ENCODE measurements around the gene MEF2C. TPM values are rescaled to one million over a fixed set of nuclear protein-coding genes. Genes with fewer than 3 reads are reported as not detected.

The MEF2C gene
- total RNA-seq, 1 experiment from 2014 or later = 13.0 TPM

DNA sequence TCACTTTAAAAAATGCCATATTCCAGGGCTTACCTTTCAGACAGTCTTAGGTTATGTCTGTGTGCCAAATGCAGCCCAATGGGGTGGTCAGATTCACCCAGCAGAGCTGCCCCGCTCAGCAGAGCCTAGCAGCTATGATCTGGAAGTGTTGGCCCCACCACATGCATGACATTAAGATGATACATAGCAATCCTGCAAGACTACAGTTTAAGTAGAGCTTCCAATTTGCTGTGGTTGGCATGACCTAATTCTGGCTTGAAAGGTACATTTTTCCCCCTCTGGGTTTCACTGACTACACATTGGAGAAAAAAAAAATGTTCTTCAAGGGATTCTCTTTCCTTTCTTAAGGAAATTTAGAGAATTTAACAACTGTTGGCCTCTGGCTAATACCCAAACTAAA lies 22.5 kb downstream of the MEF2C start (continued):
- TF ChIP-seq, protein P1, sequence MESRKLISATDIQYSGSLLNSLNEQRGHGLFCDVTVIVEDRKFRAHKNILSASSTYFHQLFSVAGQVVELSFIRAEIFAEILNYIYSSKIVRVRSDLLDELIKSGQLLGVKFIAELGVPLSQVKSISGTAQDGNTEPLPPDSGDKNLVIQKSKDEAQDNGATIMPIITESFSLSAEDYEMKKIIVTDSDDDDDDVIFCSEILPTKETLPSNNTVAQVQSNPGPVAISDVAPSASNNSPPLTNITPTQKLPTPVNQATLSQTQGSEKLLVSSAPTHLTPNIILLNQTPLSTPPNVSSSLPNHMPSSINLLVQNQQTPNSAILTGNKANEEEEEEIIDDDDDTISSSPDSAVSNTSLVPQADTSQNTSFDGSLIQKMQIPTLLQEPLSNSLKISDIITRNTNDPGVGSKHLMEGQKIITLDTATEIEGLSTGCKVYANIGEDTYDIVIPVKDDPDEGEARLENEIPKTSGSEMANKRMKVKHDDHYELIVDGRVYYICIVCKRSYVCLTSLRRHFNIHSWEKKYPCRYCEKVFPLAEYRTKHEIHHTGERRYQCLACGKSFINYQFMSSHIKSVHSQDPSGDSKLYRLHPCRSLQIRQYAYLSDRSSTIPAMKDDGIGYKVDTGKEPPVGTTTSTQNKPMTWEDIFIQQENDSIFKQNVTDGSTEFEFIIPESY (IDR thresholded peaks at IDR 0.05; ENCODE audit: extremely low read depth, insufficient replicate concordance, low read length) = no peak
- TF ChIP-seq, protein P2, sequence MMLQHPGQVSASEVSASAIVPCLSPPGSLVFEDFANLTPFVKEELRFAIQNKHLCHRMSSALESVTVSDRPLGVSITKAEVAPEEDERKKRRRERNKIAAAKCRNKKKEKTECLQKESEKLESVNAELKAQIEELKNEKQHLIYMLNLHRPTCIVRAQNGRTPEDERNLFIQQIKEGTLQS (IDR thresholded peaks at IDR 0.05) = no peak
- TF ChIP-seq ELF1 (IDR thresholded peaks at IDR 0.05; ENCODE audit: borderline replicate concordance, low read depth) = no peak
- TF ChIP-seq JUND (IDR thresholded peaks at IDR 0.05) = no peak
- no peak for TF ChIP-seq EZH2phosphoT487 (IDR thresholded peaks at IDR 0.05; ENCODE audit: borderline replicate concordance)

DNA sequence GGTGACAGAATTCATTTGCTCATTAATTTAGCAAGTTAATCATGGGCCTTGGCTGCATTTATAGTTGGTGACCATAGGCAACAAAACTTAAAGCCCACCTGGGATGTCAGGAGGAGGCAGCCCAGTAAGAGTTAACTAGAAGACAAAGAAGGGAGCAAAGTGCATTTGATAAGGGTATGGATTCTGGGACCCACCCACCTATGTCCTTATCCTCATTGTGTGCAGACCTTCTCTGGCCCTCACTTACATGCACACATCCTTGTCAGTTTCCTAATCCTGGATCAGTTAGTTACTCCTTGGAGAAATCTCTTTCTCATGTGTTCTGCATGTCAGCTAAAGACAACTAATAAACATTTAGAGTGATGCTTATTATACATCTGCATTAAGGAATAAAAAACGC lies 24.6 kb downstream of the MEF2C start:
- ATAC-seq = no peak
- TF ChIP-seq EGR1 (IDR thresholded peaks at IDR 0.05; ENCODE audit: low read depth) (no peak), SP1 (IDR thresholded peaks at IDR 0.05; ENCODE audit: low read depth) (no peak), FOSL1 (IDR thresholded peaks at IDR 0.05; ENCODE audit: low read depth) (no peak), POLR2A (IDR thresholded peaks at IDR 0.05; ENCODE audit: borderline replicate concordance, extremely low read depth, insufficient read depth, insufficient read length) (no peak), EZH2phosphoT487 (IDR thresholded peaks at IDR 0.05; ENCODE audit: borderline replicate concordance) (no peak), SIN3A (IDR thresholded peaks at IDR 0.05; ENCODE audit: low read depth) (no peak), POLR2AphosphoS5 (IDR thresholded peaks at IDR 0.05; ENCODE audit: low read depth, low read length) (no peak), CEBPB (IDR thresholded peaks at IDR 0.05; ENCODE audit: low read depth) (no peak), TCF7L2 (IDR thresholded peaks at IDR 0.05; ENCODE audit: borderline replicate concordance, extremely low read depth, insufficient read depth, insufficient read length) (no peak)
- TF ChIP-seq, protein P1 (IDR thresholded peaks at IDR 0.05; ENCODE audit: extremely low read depth, insufficient replicate concordance, low read length) = no peak
- TF ChIP-seq, protein P3, sequence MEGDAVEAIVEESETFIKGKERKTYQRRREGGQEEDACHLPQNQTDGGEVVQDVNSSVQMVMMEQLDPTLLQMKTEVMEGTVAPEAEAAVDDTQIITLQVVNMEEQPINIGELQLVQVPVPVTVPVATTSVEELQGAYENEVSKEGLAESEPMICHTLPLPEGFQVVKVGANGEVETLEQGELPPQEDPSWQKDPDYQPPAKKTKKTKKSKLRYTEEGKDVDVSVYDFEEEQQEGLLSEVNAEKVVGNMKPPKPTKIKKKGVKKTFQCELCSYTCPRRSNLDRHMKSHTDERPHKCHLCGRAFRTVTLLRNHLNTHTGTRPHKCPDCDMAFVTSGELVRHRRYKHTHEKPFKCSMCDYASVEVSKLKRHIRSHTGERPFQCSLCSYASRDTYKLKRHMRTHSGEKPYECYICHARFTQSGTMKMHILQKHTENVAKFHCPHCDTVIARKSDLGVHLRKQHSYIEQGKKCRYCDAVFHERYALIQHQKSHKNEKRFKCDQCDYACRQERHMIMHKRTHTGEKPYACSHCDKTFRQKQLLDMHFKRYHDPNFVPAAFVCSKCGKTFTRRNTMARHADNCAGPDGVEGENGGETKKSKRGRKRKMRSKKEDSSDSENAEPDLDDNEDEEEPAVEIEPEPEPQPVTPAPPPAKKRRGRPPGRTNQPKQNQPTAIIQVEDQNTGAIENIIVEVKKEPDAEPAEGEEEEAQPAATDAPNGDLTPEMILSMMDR (IDR thresholded peaks at IDR 0.05 in 2 of 3, conservative IDR thresholded peaks at IDR 0.05 in 1 of 3; ENCODE audit: borderline replicate concordance in 1 of 3, insufficient read depth in 1 of 3, low read depth in 2 of 3, low read length in 2 of 3) = no peak
- TF ChIP-seq, protein P4, sequence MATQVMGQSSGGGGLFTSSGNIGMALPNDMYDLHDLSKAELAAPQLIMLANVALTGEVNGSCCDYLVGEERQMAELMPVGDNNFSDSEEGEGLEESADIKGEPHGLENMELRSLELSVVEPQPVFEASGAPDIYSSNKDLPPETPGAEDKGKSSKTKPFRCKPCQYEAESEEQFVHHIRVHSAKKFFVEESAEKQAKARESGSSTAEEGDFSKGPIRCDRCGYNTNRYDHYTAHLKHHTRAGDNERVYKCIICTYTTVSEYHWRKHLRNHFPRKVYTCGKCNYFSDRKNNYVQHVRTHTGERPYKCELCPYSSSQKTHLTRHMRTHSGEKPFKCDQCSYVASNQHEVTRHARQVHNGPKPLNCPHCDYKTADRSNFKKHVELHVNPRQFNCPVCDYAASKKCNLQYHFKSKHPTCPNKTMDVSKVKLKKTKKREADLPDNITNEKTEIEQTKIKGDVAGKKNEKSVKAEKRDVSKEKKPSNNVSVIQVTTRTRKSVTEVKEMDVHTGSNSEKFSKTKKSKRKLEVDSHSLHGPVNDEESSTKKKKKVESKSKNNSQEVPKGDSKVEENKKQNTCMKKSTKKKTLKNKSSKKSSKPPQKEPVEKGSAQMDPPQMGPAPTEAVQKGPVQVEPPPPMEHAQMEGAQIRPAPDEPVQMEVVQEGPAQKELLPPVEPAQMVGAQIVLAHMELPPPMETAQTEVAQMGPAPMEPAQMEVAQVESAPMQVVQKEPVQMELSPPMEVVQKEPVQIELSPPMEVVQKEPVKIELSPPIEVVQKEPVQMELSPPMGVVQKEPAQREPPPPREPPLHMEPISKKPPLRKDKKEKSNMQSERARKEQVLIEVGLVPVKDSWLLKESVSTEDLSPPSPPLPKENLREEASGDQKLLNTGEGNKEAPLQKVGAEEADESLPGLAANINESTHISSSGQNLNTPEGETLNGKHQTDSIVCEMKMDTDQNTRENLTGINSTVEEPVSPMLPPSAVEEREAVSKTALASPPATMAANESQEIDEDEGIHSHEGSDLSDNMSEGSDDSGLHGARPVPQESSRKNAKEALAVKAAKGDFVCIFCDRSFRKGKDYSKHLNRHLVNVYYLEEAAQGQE (IDR thresholded peaks at IDR 0.05; ENCODE audit: low read depth) = no peak

More for the DNA sequence above, 24.6 kb downstream of the MEF2C start:
- no peaks in the 10 kb centered on the region for H3K36me3 ChIP-seq (ENCODE audit: control insufficient read depth in 1 of 2, insufficient read depth in 2 of 2, low read length in 2 of 2)
- no peak overlapping the region for H3K27ac ChIP-seq (ENCODE audit: low read depth, low read length)
- no TSS peak for BruUV-seq (replicated peaks)
- no peak overlapping the region for H3K9ac ChIP-seq (ENCODE audit: low read length)
- no peaks in the 10 kb centered on the region for H4K20me1 ChIP-seq (ENCODE audit: insufficient read depth)
- no peaks in the 10 kb centered on the region for H3K79me2 ChIP-seq (ENCODE audit: insufficient read depth, low read length)
- H3K4me3 ChIP-seq (replicated peaks in 1 of 2; ENCODE audit: low read depth in 1 of 2, low read length in 2 of 2) = no peak overlapping the region
- POLR2A ChIA-PET = no interaction called here
- H3K9me2 ChIP-seq (ENCODE audit: insufficient read depth) = no peaks in the 10 kb centered on the region
- no peaks in the 10 kb centered on the region for H3K9me3 ChIP-seq (ENCODE audit: control insufficient read depth in 1 of 2, insufficient read depth in 1 of 2, low read depth in 1 of 2, low read length in 2 of 2)
- DNase-seq (ENCODE audit: low read depth, low spot score) = no peak
- no peaks in the 10 kb centered on the region for H3K27me3 ChIP-seq (ENCODE audit: insufficient read depth, low read length)
- RAD21 ChIA-PET (ENCODE audit: low non-redundant PET in 1 of 2, low total read pairs in 2 of 2, uncharacterized antibody in 2 of 2, unreplicated experiment in 2 of 2) = no interaction called here
- H3K4me1 ChIP-seq (ENCODE audit: control insufficient read depth in 1 of 2, insufficient read depth in 2 of 2, low read length in 2 of 2) = peaks cover 0 to 4% of the 10 kb centered on the region in 2 experiments; a peak in 1 of 4 replicates
- CTCF ChIA-PET = no interaction called here
- no peak overlapping the region for H2AFZ ChIP-seq (ENCODE audit: low read depth, low read length, poor library complexity, severe bottlenecking)
- intact Hi-C loops (cut with micrococcal nuclease) = no loop called here
- no peak overlapping the region for H3K4me2 ChIP-seq (ENCODE audit: low read length)
